Testis (tissue), 3 donors: Measurements from ENCODE around the gene FSD2. TPM values are rescaled to one million over a fixed set of nuclear protein-coding genes. Genes with fewer than 3 reads are reported as not detected.

ENCODE experiments used
- DNase-seq: peaks from one replicate; pipeline ENCODE4 v3.0.0-alpha.2; 2019
- H3K27ac ChIP-seq, 2 donors: fragments of 200-600 bp; sonication (generic); one replicate each; pipeline ENCODE4 v1.5.1; 2019
- H3K27me3 ChIP-seq: fragments of 200-600 bp; sonication (generic); one replicate; pipeline ENCODE4 v1.5.1; 2019
- H3K36me3 ChIP-seq: fragments of 200-600 bp; sonication (generic); one replicate; pipeline ENCODE4 v1.5.1; 2017; ENCODE audit warnings: low read depth; ENCODE audit errors: missing control alignments
- H3K4me1 ChIP-seq: fragments of 200-600 bp; sonication (generic); one replicate; pipeline ENCODE4 v1.5.1; 2019
- H3K4me3 ChIP-seq, 2 donors: fragments of 200-600 bp; sonication (generic); one replicate each; pipeline ENCODE4 v1.5.1; 2017 to 2019
- H3K9me3 ChIP-seq: fragments of 200-600 bp; sonication (generic); one replicate; pipeline ENCODE4 v1.5.1; 2017
- POLR2A ChIP-seq: fragments of 450-650 bp; IDR thresholded peaks from one replicate; pipeline ENCODE4 v1.6.1; 2017; ENCODE audit warnings: antibody characterized with exemption, mild to moderate bottlenecking, moderate library complexity
- whole genome bisulfite sequencing, 2 donors: methylation state at CpG; one replicate each; pipeline ENCODE4 v1.1.5; 2018; 5-methylcytosine and 5-hydroxymethylcytosine counted together
- intact Hi-C: fragments of 100-400 bp; cut with DNase I; formaldehyde crosslinking; loops from one replicate; pipeline ENCODE4 v1.15.1; 2023; ENCODE audit warnings: low total_unique reads
- polyA plus RNA-seq: library from polyadenylated mRNA; stranded (reverse); fragments of 350-450 nt; fragmentation: Illumina TruSeq; extraction: RNeasy Lipid Tissue Mini Kit (QIAGEN cat#74804); gene quantifications from one replicate; pipeline ENCODE4 v1.2.3, GENCODE V29; 2014; ENCODE audit warnings: low read depth, low replicate concordance; ENCODE audit not compliant: insufficient read depth
- total RNA-seq, 2 donors: library from RNA; depleted of rRNA; stranded (reverse); fragments of >200 nt; gene quantifications; one replicate each; pipeline ENCODE4 v1.2.3, GENCODE V29; 2016
- TF ChIP-seq, protein P1 (sequence below), 3 experiments: fragments of 450-650 bp in 2 of 3; fragments of 200-600 bp in 1 of 3; sonication (generic) in 1 of 3; IDR thresholded peaks; one replicate each; pipeline ENCODE4 v1.5.1; 2016 to 2019; ENCODE audit warnings: antibody characterized with exemption in 3 of 3, mild to moderate bottlenecking in 2 of 3, moderate library complexity in 1 of 3

Gene FSD2
- total and polyA plus RNA-seq, 3 donors from 2014 or later, result 0.19 to 0.95 TPM; not detected in 1

- Histone ChIP-seq H3K27me3 (no peaks in the 10 kb centered on the region), H3K4me1 (no peaks in the 10 kb centered on the region), H3K27ac (no peak overlapping the region), H3K9me3 (no peaks in the 10 kb centered on the region), H3K36me3 (no peaks in the 10 kb centered on the region), H3K4me3 (no peak overlapping the region)
- no peak for DNase-seq
- TF ChIP-seq, protein P1, sequence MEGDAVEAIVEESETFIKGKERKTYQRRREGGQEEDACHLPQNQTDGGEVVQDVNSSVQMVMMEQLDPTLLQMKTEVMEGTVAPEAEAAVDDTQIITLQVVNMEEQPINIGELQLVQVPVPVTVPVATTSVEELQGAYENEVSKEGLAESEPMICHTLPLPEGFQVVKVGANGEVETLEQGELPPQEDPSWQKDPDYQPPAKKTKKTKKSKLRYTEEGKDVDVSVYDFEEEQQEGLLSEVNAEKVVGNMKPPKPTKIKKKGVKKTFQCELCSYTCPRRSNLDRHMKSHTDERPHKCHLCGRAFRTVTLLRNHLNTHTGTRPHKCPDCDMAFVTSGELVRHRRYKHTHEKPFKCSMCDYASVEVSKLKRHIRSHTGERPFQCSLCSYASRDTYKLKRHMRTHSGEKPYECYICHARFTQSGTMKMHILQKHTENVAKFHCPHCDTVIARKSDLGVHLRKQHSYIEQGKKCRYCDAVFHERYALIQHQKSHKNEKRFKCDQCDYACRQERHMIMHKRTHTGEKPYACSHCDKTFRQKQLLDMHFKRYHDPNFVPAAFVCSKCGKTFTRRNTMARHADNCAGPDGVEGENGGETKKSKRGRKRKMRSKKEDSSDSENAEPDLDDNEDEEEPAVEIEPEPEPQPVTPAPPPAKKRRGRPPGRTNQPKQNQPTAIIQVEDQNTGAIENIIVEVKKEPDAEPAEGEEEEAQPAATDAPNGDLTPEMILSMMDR (IDR thresholded peaks at IDR 0.05), result no peak
- TF ChIP-seq POLR2A, result no peak
- 83 to 89% methylated on average over 7 of the region's 7 CpGs for WGBS, 2 donors
- intact Hi-C loops, result no loop called here
Measured at GRCh38 chr15:82799183-82799841, 6.6 kb downstream of the FSD2 start.

DNA sequence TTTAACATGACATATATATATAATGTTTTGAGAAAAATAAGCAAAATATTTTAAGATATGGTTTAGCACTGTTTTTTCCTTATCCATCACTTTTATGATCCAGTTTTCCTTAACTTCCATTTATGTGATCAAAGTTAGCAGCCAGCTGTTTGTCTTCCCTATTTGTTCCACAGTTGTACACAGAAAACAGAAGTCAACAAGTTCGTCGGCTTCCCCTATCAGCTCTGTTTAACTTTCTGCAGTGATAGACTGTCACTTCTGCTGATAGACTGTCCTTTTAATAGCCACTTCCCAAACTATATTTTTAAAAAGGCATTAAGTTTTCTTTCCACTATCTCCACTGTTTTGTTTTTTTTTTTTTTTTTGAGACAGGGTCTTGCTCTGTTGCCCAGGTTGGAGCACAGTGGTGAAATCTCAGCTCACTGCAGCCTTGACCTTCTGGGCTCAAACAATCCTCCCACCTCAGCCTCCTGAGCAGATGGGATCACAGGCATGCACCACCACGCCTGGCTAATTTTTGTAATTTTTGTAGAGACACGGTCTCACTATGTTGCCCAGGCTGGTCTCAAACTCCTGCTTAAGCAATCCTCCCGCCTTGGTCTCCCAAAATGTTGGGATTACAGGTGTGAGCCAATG is 7.2 kb downstream of the FSD2 start:
- Histone ChIP-seq H3K27ac (no peak overlapping the region), H3K36me3 (no peaks in the 10 kb centered on the region), H3K4me1 (no peaks in the 10 kb centered on the region), H3K9me3 (no peaks in the 10 kb centered on the region), H3K4me3 (no peak overlapping the region), H3K27me3 (no peaks in the 10 kb centered on the region)
- 77 to 86% methylated on average over 5 of the region's 5 CpGs for WGBS, 2 donors
- DNase-seq, result no peak
- TF ChIP-seq, protein P1 (IDR thresholded peaks at IDR 0.05), result no peak
- no peak for TF ChIP-seq POLR2A
- intact Hi-C loops, result no loop called here

GRCh38 chr15:82798104-82798503 is 7.8 kb downstream of the FSD2 start:
- Histone ChIP-seq H3K4me3 (no peak overlapping the region), H3K4me1 (no peaks in the 10 kb centered on the region), H3K27ac (no peak overlapping the region), H3K9me3 (no peaks in the 10 kb centered on the region), H3K27me3 (no peaks in the 10 kb centered on the region), H3K36me3 (no peaks in the 10 kb centered on the region)
- no peak for TF ChIP-seq POLR2A
- TF ChIP-seq, protein P1 (IDR thresholded peaks at IDR 0.05), result no peak
- WGBS, 2 donors, result 73 to 79% methylated on average over 4 of the region's 4 CpGs
- DNase-seq, result no peak
- intact Hi-C loops, result no loop called here

GRCh38 chr15:82793737-82794136 is 12.1 kb downstream of the FSD2 start:
- no peaks in the 10 kb centered on the region for H3K27me3 ChIP-seq
- no peaks in the 10 kb centered on the region for H3K36me3 ChIP-seq
- H3K4me1 ChIP-seq, result no peaks in the 10 kb centered on the region
- no peaks in the 10 kb centered on the region for H3K9me3 ChIP-seq
- H3K27ac ChIP-seq, result no peak overlapping the region
- intact Hi-C loops, result no loop called here
- TF ChIP-seq, protein P1 (IDR thresholded peaks at IDR 0.05), result no peak
- no peak for TF ChIP-seq POLR2A
- no peak for DNase-seq
- H3K4me3 ChIP-seq, result no peak overlapping the region

- Histone ChIP-seq H3K9me3 (no peaks in the 10 kb centered on the region), H3K36me3 (no peaks in the 10 kb centered on the region), H3K27me3 (no peaks in the 10 kb centered on the region), H3K4me3 (no peak overlapping the region), H3K27ac (no peak overlapping the region), H3K4me1 (no peaks in the 10 kb centered on the region)
- 76 to 77% methylated on average over 1 of the region's 1 CpG for WGBS, 2 donors
- intact Hi-C loops, result no loop called here
- no peak for TF ChIP-seq POLR2A
- TF ChIP-seq, protein P1 (IDR thresholded peaks at IDR 0.05), result no peak
- no peak for DNase-seq
Measured at GRCh38 chr15:82792068-82792467, 13.8 kb downstream of the FSD2 start.
